ENCODE data around the gene SMCO4.
"Not testable (repeated sequence)": the region's sequence is repeated elsewhere in the genome, so short reads cannot be mapped to it uniquely, and the experiment has no call there.

The SMCO4 gene

DNA sequence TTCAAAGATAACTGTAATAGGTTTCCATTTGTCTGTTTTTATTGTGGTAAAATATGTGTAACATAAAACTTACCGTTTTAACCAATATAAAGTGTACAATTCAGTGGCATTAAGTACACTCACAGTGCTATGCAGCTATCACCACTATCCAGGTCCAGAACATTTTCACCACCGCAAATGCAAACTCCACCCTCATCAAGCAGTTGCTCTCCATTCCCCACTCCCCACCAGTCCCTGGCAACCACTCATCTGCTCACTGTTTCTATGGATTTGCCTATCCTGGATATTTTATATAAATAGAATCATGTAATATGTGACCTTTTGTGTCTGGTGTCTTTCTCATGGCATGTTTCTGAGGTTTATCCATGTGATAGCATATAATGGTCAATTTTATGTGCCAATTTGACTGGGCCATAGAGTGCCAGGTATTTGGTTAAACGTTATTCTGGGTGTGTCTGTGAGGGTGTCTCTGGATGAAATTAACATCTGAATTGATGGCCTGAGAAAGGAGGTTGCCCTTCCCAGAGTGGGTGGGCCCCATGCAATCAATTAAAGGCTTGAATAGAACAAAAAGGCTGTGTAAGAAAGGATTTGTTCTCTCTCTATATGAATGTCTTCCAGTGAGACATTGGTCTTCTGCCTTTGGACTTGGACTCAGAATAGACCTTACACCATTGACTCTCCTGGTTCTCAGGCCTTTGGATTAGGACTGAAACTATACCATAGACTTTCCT lies 17.2 kb upstream of the SMCO4 start:
- DNase-seq (ENCODE audit: low spot score), result no peak

DNA sequence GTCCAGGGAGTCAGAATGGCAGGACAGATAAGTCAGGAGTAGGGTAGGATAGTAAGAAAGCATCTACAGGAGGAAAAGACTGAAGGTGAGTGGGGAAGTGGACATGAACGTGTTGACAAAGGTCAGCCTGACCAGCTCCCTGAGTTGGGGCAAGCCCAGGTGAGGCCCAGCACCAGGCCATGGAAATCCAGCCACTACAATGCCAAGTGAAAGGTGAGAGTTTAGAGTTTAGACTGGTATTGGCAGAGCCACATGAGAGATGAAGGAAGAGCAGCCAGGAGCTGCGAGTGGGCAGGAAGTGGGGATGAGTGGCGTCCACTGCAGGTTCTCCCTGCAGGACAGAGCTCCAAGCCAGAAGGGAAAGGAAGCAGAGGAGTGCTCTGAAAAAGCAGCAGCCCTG lies 16.5 kb upstream of the SMCO4 start:
- no peak for DNase-seq (ENCODE audit: low spot score)

DNA sequence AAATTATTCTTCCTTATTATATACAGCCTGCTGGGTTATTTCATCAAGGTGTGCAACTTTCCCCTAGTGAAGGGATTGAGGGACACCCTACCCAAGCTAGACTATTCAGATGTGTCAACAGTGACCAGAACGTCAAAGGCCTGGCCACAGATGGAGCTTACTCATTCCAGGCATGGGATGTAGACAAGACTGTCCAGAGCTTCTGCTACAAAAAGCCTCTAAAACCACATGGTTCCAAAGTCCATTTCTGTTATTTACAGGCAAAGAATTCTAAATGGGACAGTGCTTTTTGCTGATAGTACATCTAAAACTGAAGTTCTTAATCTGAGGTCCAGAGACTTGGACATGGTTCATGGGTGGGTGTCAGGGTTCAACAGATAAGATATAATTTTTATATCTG lies 9.7 kb upstream of the SMCO4 start:
- no peak for DNase-seq (ENCODE audit: low spot score)

DNA sequence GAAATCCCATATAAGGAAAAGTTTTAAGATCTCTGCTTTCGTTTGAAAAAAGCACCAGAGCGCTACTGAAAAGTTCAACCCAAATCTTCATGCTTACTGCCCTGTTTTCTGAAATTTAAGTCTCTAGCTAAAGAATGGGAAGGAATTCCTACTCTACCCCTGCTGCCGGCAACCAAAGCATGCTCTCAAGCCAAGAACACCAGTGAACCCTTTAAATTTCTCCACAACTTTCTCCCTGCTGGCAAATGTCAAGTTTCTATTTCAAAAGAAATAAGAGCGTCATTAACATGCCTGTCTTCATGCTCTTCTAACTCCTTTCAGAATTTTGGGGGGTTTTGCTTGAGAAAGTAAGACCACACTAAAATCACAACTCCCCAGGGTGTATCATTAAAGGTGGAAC lies 6.8 kb upstream of the SMCO4 start:
- no peak for DNase-seq (ENCODE audit: low spot score)

DNA sequence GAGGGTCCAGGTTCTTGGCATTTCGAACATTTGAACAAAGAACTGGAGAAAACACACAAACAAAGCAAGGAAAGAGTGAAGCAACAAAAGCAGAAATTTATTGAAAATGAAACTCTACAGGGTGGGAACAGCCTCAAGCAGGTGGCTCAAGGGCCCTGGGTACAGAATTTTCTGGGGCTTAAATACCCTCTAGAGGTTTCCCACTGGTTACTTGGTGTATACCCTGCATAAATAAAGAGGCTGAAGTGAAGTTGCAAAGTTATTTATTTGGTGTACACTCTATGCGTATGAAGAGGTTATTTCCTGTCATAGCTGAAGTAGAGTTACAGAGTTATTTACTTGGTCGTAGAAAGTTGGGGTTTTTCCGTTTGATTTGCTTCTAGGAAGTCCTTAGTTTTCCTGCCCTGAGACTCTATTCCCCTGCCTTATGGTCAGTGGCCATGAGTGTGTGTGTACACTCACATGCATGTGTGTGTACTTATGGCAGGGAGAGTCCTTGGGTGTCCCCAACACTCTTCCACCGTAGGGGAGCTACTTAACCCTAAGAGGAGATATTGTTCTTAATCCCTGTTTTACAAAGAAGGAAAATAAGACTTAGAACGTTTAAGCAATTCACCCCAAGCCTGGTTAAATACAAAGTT lies 5.6 kb upstream of the SMCO4 start:
- DNase-seq (ENCODE audit: low spot score), result no peak

DNA sequence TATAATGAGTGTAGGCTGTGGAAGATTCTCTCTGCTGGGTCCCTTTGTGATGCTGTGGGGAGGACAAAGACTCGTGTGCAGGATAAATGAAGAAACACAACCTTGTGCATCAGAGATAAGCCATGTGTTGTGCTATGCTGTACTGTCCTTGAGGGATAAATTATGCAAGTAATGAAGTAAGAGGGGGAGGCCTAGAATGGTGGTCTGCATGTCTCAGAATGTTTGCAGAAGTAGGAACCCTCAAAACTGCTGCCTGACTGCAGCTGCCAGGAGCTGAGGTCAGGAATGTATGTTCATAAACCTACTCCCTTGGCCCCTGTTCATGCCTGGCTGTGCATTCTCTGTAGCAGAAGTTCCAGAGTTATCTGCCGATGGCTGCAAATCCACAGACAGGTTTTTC lies 4.6 kb upstream of the SMCO4 start:
- DNase-seq (ENCODE audit: low spot score), result no peak

DNA sequence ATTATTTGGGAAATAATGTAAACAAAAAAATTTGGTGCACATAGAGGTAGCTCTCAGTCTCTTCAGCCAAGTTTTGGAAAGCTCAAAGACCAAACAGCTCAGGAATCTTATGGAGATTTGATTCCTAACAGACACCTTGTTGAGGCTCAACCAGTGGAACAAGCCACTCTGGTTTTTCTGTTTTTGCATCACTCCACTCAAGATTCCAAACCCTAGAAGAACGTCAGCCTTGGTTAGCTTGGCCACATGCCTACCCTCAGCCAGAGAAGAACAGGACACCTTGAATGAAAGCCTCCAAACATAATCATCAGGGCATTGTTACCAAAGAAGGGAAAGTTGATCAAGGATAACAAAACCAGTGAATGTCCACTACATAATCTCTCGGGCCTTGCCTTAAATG lies 3.8 kb upstream of the SMCO4 start:
- no peak for DNase-seq (ENCODE audit: low spot score)

DNA sequence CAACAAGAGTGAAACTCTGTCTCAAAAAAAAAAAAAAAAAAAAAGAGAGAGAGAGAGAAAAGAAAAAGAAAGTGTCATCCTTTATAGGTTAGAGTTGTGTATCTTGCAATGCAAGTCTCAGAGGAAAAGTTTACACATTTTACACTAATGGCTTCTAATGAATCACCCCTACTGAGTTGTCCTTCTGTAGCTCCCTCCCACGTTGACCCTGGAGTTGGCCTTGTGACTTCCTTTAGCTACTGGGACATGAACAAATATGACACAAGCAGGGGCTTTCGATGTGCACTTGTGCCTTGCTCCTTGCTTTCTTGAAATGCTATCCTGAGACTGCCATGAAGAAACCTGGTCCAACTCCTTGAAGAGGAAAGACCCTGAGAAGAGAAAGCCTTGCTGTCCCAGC lies 2.4 kb upstream of the SMCO4 start:
- no peak for DNase-seq (ENCODE audit: low spot score)

DNA sequence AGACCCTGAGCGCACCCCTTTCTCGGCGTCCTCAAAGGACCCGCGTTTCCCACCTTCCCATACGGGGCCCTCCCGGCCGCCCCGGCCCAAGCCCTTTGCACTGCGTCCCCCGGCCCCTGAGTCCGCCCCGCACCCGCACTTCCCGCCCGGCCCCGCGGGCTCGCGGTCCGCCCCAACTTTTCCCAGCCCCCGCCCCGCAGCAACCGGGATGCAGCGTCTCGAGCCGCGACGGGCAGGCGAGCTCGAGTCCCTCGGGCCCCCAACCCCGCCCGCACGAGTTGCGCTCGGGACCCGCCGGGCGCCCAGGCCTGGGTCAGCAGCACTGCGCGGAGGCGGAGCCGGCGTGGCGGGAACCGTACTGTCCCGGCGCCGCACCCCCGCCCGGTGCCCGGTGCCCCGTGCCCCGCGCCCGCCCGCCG lies 371 bp downstream of the SMCO4 start:
- no peak for DNase-seq (ENCODE audit: low spot score)

DNA sequence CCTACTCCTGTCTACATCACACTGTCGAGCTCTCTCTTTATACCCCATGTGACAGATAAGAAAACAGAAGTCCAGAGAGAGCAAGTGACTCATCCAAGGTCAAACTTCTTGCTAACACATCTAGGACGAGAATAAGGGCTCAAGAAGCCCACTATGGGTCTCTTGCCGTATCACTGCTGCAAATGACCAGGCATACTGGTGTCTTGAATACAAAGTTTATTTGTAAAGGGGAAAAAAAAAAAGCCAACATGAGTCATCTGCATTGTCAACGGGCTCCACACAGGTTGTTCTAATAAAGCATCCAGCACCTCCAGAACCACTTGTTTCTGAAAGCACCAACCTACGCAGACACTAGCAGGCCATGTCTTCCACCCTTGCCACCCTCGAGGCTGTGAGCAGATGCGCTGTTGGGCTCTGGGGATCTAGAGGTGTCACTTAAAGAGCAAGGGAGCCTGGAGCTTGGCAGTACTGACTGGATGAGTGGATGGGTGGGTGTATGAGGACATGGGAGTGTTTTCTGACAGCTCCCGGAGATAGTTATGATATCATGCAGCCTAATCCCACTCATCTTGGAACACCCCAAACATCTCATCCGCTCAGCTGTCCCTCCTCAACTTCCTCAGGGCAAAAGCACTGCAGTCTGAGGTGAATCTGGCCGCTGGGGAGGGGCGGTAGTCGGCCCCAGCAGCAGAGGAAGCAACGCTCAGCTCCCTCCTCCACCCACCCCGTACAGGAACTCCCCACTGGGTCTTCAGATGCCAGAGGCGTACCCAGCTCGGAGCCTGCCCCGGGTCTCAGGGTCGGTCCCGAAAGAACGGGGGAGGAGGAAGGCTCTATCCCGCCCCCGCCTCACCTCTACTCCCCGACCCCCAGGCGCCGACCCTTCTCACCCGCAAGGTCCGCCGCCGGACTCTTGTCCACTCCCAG lies 1.0 kb downstream of the SMCO4 start:
- peak; percentile 44 for DNase-seq (ENCODE audit: low spot score)

DNA sequence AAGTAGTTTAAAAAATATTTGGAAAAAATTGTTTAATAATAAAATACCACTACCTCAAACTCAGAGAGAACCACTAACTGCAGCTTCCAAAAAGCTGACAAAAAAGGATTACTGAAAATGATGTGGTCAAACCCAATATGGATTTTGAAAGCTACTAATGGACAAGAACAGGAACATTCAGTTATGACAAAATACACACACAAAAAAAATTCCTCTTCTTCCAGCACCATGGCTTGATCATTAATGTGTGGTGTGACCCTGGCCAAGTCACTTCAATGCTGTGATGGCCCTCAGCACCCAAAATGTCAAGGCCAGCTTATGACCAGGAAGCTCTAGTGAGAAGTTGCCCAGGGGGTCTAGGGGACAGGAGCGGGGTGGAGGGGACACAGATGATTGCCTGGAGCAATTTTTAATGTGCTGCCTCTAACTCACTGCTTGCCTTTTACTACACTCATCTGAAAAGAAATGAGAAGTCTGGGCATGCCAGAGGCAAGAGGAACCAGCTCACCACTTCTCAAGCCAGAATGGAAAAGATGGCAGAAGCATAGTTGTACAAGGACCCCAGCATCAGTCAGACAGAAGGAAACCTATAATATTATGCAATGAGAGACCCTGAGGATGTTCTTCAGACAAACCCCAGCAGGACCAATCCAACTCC lies 2.2 kb downstream of the SMCO4 start:
- DNase-seq (ENCODE audit: low spot score), result no peak

DNA sequence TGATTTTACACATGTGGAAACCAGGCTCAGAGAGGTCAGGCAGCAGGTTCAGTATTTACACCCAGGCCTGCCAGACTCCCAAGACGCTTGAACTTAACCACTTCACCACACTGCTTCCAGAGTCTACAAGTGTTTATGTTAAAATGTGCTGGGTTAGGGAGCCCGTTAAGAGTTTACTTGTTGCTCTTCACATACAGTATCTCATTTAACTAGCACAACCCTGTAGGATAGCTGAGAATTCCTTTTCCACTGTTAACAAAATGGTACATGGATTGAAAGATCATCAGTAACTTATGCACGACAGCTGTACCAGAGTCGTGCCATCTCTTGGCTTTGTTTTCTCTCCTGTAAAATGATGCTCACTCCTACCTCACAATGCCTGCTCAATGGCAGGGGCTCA lies 2.9 kb downstream of the SMCO4 start:
- DNase-seq (ENCODE audit: low spot score), result no peak

DNA sequence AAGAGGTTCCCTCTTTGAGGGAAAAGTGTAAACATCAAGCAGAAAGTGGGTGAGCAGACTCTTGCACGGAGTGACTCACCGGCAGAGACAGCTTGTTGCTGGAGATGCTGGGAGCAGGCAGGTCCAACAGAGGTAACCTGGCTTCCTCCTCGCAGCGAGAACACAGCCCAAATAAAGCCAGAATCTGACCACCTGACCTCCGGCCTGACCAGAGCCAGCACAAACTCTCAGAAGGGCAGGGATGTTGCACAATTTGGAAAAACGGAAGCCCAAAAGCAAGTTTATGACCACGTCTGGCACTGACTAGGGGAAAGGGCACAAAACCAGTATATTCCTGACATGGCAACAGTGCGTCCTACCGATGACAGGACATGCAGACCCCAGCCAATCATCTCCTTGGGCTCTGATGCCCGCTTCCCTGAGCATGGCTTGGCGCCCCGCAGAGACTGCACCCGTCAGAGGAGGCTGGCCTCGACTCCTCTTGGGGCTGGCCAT lies 5.4 kb downstream of the SMCO4 start:
- DNase-seq (ENCODE audit: low spot score), result no peak

DNA sequence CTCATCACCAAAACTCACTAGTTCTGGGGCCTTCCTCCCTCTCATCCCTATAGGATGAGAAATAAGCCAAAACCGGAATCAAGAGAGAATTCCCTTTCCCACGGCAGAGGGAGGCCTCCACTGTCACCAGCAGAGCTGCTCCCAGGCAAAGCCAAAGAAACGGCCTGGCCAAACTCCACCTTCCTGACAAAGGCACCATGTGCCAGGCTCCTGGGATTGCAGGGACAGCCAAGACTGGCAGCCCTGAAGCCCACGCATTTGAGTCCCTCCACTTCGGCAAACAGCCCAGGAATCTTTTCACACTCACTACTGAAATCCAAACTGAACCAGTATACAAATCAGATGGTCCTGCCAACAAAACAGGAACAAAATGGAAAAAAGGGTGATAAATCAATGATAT lies 6.1 kb downstream of the SMCO4 start:
- no peak for DNase-seq (ENCODE audit: low spot score)

DNA sequence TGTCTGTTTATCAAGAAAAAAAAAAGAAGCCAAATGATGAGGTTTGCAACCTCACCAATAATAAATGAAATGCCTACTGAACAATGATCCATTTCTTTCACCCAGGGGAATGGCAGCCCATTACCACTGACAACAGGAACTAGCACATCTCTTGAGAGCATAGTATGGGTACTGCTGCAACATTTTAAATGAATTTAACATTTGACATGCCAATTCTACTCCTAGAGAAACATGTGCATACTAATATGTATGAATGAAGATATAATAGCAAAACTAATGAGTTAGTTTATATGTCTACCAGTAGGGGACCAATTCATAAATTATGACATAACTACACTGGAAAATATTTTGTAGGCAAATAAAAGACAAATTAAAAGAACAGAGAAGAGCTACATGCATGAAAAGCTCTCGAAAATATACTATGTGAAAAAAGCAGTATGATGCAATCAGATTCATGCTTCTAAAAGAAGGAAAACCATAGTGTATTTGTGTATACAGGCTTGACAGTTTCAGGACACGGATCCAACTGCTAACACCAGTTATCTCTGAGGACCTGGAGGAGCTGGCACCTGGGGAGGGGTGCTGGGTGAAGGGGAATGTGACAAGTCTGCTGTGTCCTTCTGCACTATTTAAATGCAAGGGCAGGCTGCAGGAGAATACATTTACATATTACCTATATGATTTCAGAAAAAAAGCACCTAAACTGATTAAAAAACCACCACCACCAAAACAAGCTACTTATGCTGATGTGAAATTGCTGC lies 6.9 kb downstream of the SMCO4 start:
- no peak for DNase-seq (ENCODE audit: low spot score)

DNA sequence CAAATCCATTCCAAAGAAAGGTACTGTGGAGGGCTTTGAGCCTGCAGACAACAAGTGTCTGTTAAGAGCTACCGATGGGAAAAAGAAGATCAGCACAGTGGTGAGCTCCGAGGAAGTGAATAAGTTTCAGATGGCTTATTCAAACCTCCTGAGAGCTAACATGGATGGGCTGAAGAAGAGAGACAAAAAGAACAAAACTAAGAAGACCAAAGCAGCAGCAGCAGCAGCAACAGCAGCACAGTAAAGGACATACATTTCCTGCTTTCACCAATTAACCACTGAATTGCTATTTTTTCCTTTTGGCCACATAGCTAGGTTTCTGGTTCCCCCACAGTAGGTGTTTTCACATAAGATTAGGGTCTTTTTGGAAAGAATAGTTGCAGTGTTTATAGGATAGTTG lies 7.6 kb downstream of the SMCO4 start:
- DNase-seq (ENCODE audit: low spot score), result not testable (repeated sequence)

DNA sequence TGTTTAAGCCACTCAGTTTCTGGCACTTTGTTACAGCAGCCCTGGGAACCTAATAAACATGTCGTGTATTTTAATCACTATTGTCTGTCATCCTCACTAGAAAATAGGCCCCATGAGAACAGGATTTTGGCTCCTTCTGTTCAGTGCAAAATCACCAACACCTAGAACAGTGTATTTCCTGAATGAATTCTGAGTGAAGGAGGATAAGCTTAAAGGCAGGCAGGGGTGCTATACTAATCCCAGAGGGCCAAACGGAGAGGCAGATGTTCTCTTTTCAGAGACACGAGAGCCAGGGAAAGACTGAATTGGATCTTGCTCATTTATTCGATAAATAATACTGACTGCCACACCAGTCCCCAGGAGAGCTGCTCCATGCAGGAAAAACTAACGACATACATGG lies 10.4 kb downstream of the SMCO4 start:
- no peak for DNase-seq (ENCODE audit: low spot score)

DNA sequence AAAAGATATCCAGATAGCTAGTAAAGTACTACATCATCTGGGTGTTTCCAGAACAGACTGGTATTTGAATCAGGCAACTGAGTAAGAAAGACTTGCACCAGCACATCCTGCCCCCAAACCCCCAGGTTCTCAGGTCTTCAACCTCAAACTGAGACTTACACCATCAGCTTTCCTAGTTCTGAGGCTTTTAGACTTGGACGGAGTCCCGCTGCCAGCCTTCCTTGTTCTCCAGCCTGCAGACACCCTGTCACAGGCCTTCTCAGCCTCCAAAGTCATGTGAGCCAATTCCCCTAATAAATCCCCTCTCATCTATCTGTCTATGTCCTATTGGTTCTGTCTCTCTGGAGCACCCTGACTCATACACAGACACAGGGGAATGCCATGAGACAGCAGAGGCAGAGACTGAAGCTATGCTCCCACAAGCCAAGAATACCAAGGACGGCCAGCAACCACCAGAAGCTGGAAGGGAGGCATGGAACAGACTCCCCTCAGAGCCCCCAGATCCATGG lies 10.9 kb downstream of the SMCO4 start:
- no peak for DNase-seq (ENCODE audit: low spot score)

DNA sequence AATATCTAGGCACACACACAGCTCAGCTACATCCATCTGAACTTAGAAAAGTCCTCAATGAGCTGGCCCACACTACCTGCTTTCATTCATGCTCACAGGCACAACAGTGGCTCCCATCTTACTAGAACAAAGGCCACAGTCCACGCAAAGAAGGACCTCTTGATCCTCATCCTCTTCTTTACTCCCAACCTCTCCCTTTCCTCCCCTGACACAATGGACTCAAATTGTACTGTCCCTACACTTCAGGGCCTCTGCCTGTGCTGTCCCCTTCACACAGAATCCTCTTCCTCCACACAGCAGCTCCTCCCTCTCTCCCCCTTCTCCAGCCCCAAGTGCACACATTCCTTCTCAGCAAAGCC lies 12.7 kb downstream of the SMCO4 start:
- no peak for DNase-seq (ENCODE audit: low spot score)

DNA sequence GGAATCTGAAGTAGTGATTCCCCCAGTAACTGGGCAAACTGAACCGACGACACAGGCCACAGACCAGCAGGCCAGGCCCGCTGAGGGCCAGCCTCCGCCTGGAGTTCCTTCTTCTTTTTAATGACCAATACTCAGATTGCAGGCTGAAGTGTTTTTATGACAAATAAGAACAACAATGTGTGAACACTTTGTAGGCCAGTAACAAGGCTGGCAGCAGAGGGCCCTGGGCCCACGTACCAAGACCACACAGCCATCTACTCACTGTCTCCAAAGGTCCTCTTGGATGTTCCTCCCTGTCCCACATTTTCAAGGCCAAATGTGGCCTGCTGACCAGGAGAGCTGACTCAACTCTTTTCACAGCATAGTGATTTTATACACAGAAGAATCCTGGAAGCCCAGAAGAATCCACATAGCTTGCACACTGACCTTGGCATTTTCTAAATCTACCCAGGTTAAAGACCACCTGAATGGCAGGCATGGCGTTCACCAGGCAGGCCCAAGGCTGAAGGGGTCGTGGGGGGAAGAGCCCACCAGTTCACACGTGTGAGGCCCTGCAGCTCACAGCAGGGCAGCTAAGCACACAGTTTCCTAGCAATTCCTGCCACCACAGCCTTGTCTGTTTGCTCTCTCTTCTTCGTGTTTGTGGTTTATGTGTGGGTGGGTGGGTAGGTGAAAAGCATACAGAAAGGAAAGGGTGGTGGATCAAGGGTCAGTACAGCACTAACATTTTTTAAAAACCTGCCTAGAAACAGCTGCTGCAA lies 13.3 kb downstream of the SMCO4 start:
- DNase-seq (ENCODE audit: low spot score), result no peak

All from CD4-positive, alpha-beta T cell treated with Interleukin-6 at 100 ng/mL for 8 hours (primary cell).